ENCODE data around the gene MOB1B.
"Not testable (repeated sequence)": the region's sequence is repeated elsewhere in the genome, so short reads cannot be mapped to it uniquely, and the experiment has no call there.

The MOB1B gene

DNA sequence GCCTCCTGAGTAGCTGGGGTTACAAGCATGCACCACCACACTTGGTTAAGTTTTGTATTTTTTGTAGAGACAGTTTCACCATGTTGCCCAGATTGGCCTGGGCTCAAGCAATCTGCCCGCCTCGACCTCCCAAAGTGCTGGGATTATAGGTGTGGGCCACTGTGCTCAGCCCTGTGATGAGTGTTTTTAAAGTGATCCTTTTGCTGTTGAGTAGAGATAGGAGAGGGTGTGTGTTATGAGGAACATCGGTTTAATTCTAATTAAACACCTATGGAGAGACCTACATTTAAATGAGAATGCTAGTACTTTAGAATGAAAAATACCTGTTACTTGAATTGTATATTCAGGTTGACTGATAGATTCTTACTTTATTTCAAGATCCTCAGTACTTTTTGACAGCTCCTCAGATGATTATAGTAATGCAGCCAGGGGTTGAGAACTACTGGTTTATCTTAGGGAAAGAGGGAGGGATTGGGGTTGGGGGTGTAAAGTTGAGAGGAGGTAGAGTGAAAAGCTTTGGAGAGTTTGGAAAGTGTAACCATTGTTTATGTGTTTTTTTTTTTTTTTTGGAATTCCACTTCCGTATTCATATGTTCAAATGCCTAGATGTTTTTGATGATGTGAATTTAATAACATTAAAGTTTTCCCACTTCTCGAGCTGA, 54.5 kb downstream of the MOB1B start:
- DNase-seq = no peak

GRCh38 chr4:70958681-70959080, 56.5 kb downstream of the MOB1B start:
- DNase-seq = peak; percentile 88

GRCh38 chr4:70969076-70969475, 66.9 kb downstream of the MOB1B start:
- no peak for DNase-seq

GRCh38 chr4:70976252-70976651, 74.1 kb downstream of the MOB1B start:
- DNase-seq = no peak

GRCh38 chr4:70979445-70980008, 77.4 kb downstream of the MOB1B start:
- DNase-seq = peak; percentile 7

- no peak for DNase-seq
These were observed 78.0 kb downstream of the MOB1B start for GRCh38 chr4:70980196-70980595.

DNA sequence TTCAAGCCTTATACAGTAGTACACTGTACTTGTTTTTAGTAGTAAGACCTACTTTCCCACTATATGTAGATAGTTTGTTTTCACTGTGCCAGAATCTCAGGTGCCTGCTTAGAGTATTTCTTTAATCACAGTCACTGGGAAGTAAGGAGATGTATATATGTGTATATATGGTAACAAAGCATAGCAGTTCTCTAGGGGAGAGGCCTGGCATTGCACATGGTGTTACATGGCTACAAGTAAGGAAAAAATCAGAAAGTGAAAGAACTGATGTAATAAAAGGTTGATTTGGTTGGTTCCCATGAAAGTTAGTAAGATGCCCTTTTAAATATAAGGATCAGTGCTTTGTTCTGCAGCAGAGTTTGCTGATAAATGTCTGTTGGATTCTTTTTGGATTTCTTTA, 81.9 kb downstream of the MOB1B start:
- DNase-seq = no peak

DNA sequence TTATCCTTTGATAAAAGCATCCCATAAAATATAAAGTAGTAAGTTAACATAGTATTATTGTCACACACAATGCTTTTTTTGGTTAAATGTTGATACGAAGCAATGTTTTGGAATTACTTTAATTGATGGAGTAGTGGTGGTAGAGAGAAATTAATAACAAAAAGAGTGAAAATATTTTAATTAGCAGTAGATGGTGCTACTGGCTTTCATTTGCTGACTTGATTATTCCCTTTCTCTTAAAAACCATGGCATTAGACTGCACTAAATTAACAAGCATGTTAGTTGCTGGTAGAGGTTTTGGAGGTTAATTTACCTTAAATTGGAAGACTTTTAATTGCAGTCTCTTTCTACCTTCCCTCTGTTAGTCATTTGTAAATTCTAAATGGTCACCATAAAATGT, 82.4 kb downstream of the MOB1B start:
- no peak for DNase-seq

GRCh38 chr4:70991596-70991995, 89.4 kb downstream of the MOB1B start:
- no peak for DNase-seq

DNA sequence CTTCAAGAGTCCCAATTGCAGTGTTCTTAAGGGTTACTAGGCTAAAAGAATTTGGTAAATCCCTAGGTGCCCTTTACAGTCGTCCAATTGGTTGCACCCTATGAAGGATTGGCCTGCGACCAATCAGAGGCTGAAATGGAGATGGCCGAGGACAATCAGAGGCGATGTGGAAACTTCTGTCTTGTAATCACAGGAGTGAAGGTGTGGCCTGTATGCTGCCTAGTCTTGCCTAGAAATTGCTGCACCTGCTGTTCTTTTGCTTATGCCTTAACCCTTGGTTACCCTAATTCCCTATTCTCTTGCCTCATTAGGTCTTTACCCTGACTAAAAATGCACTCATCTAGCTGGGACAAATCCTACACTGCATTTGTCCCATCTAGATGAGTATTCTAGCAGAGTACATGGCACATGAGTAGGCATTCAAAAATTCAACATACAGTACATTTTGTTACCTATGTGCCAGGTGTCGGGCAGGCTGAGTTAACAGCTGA, 90.3 kb downstream of the MOB1B start:
- no peak for DNase-seq

DNA sequence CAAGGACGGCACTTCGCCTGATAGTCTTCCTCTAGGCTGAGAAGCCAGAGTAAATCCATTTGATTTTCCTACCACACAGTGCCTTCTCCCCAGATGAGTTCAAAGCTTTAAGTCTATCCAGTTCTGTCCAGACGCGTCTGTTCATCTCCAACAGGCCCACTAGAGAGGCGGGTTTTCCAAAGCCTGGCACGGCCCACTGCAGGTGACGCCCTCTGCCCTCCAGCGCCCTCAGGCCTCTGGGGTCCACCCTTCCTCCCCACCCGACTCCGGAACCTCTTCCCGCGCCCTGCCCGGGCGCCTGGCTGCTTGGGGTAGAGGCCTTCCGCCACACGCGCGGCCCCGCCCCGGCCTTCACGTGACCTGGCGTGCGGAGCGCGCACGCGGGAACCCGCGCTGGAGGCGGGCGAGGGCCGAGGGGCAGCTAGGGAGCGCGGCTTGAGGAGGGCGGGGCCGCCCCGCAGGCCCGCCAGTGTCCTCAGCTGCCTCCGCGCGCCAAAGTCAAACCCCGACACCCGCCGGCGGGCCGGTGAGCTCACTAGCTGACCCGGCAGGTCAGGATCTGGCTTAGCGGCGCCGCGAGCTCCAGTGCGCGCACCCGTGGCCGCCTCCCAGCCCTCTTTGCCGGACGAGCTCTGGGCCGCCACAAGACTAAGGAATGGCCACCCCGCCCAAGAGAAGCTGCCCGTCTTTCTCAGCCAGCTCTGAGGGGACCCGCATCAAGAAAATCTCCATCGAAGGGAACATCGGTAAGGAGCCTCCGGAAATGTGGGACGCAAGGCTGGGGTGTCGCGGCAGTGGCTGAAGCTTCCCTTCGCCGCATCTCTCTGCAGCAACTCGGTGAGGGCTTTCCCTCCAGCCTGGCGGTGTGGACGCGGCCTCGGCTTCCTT, 91.3 kb downstream of the MOB1B start, which contains the start of gene DCK:
Gene DCK, plus strand, starts transcription at position 469 of the 888 bp plus-strand sequence. Its CDS starts 187 bp downstream, at position 656.
- peak; percentile 91 for DNase-seq

DNA sequence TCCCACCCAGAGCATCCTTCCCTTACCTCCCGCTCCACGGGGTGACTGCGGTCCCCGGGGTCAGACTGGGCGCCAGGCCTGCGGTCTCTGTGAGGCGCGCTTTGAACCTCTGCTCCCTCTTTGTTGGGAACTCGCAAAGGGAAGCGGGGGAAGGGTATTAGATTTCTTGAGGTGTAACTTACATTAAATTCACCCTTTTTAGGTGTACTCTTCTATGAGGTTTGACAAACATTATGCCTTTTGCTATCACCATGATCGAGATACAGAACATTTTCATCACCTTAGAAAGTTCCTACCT, 91.8 kb downstream of the MOB1B start:
- DNase-seq = no peak

GRCh38 chr4:70994387-70995099, 92.4 kb downstream of the MOB1B start:
- no peak for DNase-seq

GRCh38 chr4:70996018-70996360, 93.8 kb downstream of the MOB1B start:
- DNase-seq = no peak

DNA sequence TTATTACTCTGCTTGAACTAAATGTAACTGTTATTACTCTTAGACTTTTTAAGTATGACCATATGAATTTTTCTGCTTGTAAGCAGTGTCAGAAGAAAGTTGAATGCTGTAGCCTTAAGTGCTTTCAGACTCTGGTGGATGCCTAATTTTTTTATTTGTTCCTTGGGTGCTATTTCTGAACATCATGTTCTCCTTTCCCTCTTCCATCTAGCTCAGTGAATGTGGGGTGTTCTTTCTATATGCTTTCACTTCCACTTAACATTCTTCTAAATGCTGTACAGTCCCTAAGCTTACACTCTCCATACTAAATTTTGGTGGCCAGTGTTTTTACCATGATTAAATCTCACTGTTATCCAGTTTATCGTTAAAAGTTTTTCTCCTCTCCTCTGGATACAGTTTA, 94.9 kb downstream of the MOB1B start:
- DNase-seq = no peak

- DNase-seq = no peak
These were observed 95.4 kb downstream of the MOB1B start for GRCh38 chr4:70997546-70997945.

DNA sequence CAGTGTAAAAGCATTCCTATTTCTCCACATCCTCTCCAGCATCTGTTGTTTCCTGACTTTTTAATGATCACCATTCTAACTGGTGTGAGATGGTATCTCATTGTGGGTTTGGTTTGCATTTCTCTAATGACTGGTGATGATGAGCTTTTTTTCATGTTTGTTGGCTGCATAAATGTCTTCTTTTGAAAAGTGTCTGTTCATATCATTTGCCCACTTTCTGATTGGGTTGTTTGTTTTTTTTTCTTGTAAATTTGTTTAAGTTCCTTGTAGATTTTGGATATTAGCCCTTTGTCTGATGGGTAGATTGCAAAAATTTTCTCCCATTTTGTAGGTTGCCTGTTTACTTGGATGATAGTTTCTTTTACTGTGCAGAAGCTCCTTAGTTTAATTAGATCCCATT, 97.5 kb downstream of the MOB1B start:
- not testable (repeated sequence) for DNase-seq

DNA sequence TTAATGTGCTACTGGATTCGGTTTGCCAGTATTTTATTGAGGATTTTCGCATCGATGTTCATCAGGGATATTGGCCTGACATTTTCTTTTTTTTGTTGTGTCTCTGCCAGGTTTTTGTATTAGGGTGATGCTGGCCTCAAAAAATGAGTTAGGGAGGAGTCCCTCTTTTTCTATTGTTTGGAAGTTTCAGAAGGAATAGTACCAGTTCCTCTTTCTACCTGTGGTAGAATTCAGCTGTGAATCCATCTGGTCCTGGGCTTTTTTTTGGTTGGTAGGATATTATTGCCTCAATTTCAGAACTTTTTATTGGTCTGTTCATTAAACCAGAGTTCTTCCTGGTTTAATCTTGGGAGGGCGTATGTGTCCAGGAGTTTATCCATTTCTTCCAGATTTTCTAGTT, 99.2 kb downstream of the MOB1B start:
- not testable (repeated sequence) for DNase-seq

- no peak for DNase-seq
These were observed 102.2 kb downstream of the MOB1B start for GRCh38 chr4:71004281-71004851.

DNA sequence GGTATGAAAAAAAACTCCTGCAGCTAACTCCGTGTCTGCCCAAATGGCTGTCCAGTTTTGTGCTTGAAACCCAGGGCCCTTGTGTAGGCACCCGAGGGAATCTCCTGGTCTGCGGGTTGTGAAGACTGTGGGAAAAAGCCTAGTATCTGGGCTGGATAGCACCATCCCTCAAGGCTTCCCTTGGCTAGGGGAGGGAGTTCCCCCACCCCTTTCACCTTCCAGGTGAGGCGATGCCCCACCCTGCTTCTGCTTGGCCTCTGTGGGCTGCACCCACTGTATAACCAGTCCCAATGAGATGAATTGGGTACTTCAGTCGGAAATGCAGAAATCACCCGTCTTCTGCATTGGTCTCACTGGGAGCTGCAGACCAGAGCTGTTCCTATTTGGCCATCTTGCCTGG, 102.9 kb downstream of the MOB1B start:
- DNase-seq = not testable (repeated sequence)

DNA sequence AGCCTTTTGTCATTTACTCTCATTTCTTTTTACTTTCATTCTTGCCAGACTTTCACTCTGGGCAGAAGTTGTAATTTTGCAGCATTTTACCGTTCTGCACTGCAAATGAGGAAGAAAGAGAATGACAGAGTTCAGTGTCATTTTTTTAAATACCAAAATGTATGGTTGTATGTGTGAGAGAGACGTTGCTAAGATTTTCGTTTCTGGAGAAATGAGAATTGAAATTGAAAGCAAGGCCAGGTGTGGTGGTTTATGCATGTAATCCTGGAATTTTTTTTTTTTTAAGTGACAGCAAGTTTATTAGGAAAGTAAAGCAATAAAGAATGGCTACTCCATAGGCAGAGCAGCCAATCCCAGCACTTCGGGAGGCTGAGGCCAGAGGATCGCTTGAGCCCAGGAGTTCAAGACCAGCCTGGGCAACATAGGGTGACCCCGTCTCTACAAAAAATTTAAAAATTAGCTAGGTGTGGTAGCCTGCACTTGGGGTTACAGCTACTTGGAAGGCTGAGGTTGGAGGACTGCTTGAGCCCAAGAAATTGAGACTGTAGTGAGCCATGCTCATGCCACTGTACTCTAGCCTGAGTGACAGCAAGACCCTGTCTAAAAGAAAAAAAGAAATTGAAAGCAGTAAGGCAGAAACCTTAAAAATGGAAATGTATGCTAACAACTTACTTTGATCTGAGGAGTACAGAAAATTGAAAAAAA, 104.2 kb downstream of the MOB1B start:
- no peak for DNase-seq

DNA sequence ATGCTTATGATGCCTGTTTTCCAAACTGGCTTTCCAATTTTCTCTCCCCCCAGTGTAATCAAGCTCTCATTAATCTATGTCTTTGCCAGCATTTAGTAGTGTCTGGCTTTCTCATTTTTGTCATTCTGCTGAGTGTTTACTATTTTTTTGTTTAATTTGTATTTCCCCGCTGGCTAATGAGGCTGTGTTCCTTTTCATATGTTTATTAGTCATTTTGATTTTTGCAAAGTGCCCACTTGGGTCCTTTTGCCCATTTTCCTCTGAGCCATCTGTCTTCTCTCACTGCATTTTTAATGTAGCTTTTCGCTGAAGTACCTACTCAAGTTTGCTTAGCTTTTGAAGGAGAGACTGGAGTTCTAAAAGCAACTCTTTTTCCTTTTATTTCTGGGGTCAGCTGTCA, 106.0 kb downstream of the MOB1B start:
- DNase-seq = no peak
